IMR-90 (cell line): ENCODE measurements around the gene TENM4. TPM values are rescaled to one million over a fixed set of nuclear protein-coding genes. Genes with fewer than 3 reads are reported as not detected.

Source experiments
- ATAC-seq: fragments of 200-7000 bp; cut with Tn5 transposase; 2 replicates; pipeline ENCODE4 v1.9.1; 2020; ENCODE audit warnings: low read depth, mild to moderate bottlenecking, moderate library complexity
- BruUV-seq: library from RNA; stranded (reverse); fragments of 400-500 nt; replicated peaks from 2 replicates; lab custom pipeline; 2021; lab: Mats Ljungman, UMichigan
- CTCF ChIA-PET: fragments of 300-600 bp; formaldehyde crosslinking; extraction: SDS; loops from one replicate; lab custom pipeline; 2021; ENCODE audit warnings: antibody characterized with exemption; lab: Yijun Ruan, JAX
- POLR2A ChIA-PET: fragments of 300-600 bp; sonication (Branson Sonifier 250); formaldehyde crosslinking; loops from one replicate; lab custom pipeline; 2022; ENCODE audit warnings: antibody characterized with exemption; ENCODE audit not compliant: unreplicated experiment; lab: Charles Lee
- DNase-seq: peaks from one replicate; pipeline ENCODE4 v3.0.0; 2013
- H2AFZ ChIP-seq: replicated peaks from 2 replicates; pipeline ENCODE3; 2013; ENCODE audit warnings: low read length, mild to moderate bottlenecking; ENCODE audit not compliant: poor library complexity
- H2AK5ac ChIP-seq: 2 replicates; pipeline ENCODE4 v1.6.1; 2013; ENCODE audit warnings: low read depth, low read length, inconsistent platforms
- H2AK9ac ChIP-seq: replicated peaks from 2 replicates; pipeline ENCODE3; 2013; ENCODE audit warnings: mild to moderate bottlenecking, low read depth, low read length, moderate library complexity; ENCODE audit not compliant: poor library complexity
- H2BK120ac ChIP-seq: 2 replicates; pipeline ENCODE4 v1.6.1; 2013; ENCODE audit warnings: low read depth, low read length, inconsistent platforms
- H2BK15ac ChIP-seq: 3 replicates; pipeline ENCODE4 v1.6.1; 2013; ENCODE audit warnings: low read depth, low read length, inconsistent platforms
- H2BK20ac ChIP-seq: 2 replicates; pipeline ENCODE4 v1.6.1; 2013; ENCODE audit warnings: low read depth, mild to moderate bottlenecking, inconsistent platforms, low read length, moderate library complexity
- H2BK5ac ChIP-seq: 2 replicates; pipeline ENCODE4 v1.6.1; 2013; ENCODE audit warnings: mild to moderate bottlenecking, low read depth, low read length, inconsistent platforms; ENCODE audit not compliant: poor library complexity, severe bottlenecking
- H3K14ac ChIP-seq: replicated peaks from 2 replicates; pipeline ENCODE4 v1.6.1; 2013; ENCODE audit warnings: low read depth, low read length, inconsistent platforms
- H3K18ac ChIP-seq: 2 replicates; pipeline ENCODE4 v1.6.1; 2013; ENCODE audit warnings: low read depth, low read length, control low read depth
- H3K23ac ChIP-seq: 2 replicates; pipeline ENCODE4 v1.6.1; 2013; ENCODE audit warnings: low read depth, low read length, inconsistent platforms
- H3K27ac ChIP-seq: 2 replicates; pipeline ENCODE4 v1.5.1; 2013; ENCODE audit warnings: mild to moderate bottlenecking, control low read depth, low read length; ENCODE audit not compliant: insufficient read depth
- H3K27me3 ChIP-seq: 2 replicates; pipeline ENCODE4 v1.6.1; 2013; ENCODE audit warnings: low read length; ENCODE audit not compliant: control insufficient read depth, insufficient read depth
- H3K36me3 ChIP-seq: 2 replicates; pipeline ENCODE4 v1.6.1; 2013; ENCODE audit warnings: low read length, mixed read lengths; ENCODE audit not compliant: control insufficient read depth, insufficient read depth
- H3K4ac ChIP-seq: 2 replicates; pipeline ENCODE4 v1.6.1; 2013; ENCODE audit warnings: low read depth, low read length, inconsistent platforms
- H3K4me1 ChIP-seq: 2 replicates; pipeline ENCODE4 v1.6.1; 2013; ENCODE audit warnings: low read length, mixed read lengths; ENCODE audit not compliant: control insufficient read depth, insufficient read depth
- H3K4me2 ChIP-seq: 2 replicates; pipeline ENCODE4 v1.6.1; 2013; ENCODE audit warnings: low read depth, mild to moderate bottlenecking, control low read depth, low read length, moderate library complexity
- H3K4me3 ChIP-seq: 2 replicates; pipeline ENCODE4 v1.5.1; 2013; ENCODE audit warnings: low read depth, mild to moderate bottlenecking, control low read depth, low read length, moderate library complexity; ENCODE audit not compliant: insufficient read depth
- H3K56ac ChIP-seq: 2 replicates; pipeline ENCODE4 v1.6.1; 2013; ENCODE audit warnings: low read length, inconsistent platforms; ENCODE audit not compliant: insufficient read depth; ENCODE audit errors: extremely low read depth
- H3K79me1 ChIP-seq, 2 experiments: 2 replicates each; pipeline ENCODE4 v1.6.1; 2013; ENCODE audit warnings: low read length in 2 of 2, inconsistent platforms in 1 of 2, low read depth in 1 of 2
- H3K9ac ChIP-seq: 2 replicates; pipeline ENCODE4 v1.6.1; 2013; ENCODE audit warnings: low read depth, low read length, control low read depth
- H3K9me1 ChIP-seq: 2 replicates; pipeline ENCODE4 v1.6.1; 2013; ENCODE audit warnings: low read length, inconsistent platforms; ENCODE audit not compliant: insufficient read depth
- H3K9me3 ChIP-seq: 2 replicates; pipeline ENCODE4 v1.6.1; 2013; ENCODE audit warnings: low read length; ENCODE audit not compliant: control insufficient read depth, insufficient read depth
- H4K20me1 ChIP-seq: 2 replicates; pipeline ENCODE4 v1.6.1; 2013; ENCODE audit warnings: low read length, inconsistent platforms; ENCODE audit not compliant: insufficient read depth
- H4K5ac ChIP-seq: 2 replicates; pipeline ENCODE4 v1.6.1; 2013; ENCODE audit warnings: mild to moderate bottlenecking, low read depth, low read length, control low read depth
- H4K8ac ChIP-seq, 2 experiments: 2 replicates each; pipeline ENCODE4 v1.6.1; 2013; ENCODE audit warnings: low read depth in 2 of 2, low read length in 2 of 2, control low read depth in 1 of 2, inconsistent platforms in 1 of 2
- H4K91ac ChIP-seq: 2 replicates; pipeline ENCODE4 v1.6.1; 2013; ENCODE audit warnings: low read depth, low read length, inconsistent platforms; ENCODE audit not compliant: insufficient read depth
- CHD1 ChIP-seq: IDR thresholded peaks from 2 replicates; pipeline ENCODE4 v1.6.1; 2012; ENCODE audit warnings: low read depth, low read length, improper control_type of control experiment
- MAFK ChIP-seq: IDR thresholded peaks from 2 replicates; pipeline ENCODE4 v1.6.1; 2012; ENCODE audit warnings: low read depth, low read length, improper control_type of control experiment
- MXI1 ChIP-seq: IDR thresholded peaks from 2 replicates; pipeline ENCODE4 v1.6.1; 2012; ENCODE audit warnings: low read depth, mild to moderate bottlenecking, low read length, moderate library complexity, borderline replicate concordance
- RAD21 ChIP-seq: IDR thresholded peaks from 2 replicates; pipeline ENCODE4 v1.6.1; 2012; ENCODE audit warnings: low read length, improper control_type of control experiment
- RFX5 ChIP-seq: IDR thresholded peaks from 2 replicates; pipeline ENCODE4 v1.8.0; 2012; ENCODE audit warnings: low read depth, mild to moderate bottlenecking, low read length, moderate library complexity
- SMC3 ChIP-seq: fragments of 150-350 bp; IDR thresholded peaks from 2 replicates; pipeline ENCODE4 v1.6.1; 2016; ENCODE audit warnings: low read depth, mild to moderate bottlenecking, antibody characterized with exemption, low read length, moderate library complexity
- WGBS, 2 experiments: methylation state at CpG; one replicate each; pipeline versions ENCODE4 v1.1.5 to v1.1.7; 2013; ENCODE audit warnings: missing lambda C conversion rate in 2 of 2; ENCODE audit not compliant: insufficient read length in 1 of 2; ENCODE audit errors: extremely low coverage in 2 of 2; 5-methylcytosine and 5-hydroxymethylcytosine counted together
- dilution Hi-C: fragments of 300-500 bp; cut with HindIII; formaldehyde crosslinking; loops from one replicate; pipeline ENCODE4 v1.14.3; 2018; ENCODE audit warnings: low sequenced_read_pairs; ENCODE audit not compliant: unreplicated experiment
- in situ Hi-C: fragments of 300-500 bp; cut with MboI; formaldehyde crosslinking; loops from 3 replicates; pipeline ENCODE4 v1.14.3; 2019; ENCODE audit warnings: low sequenced_read_pairs, inconsistent platforms, mixed read lengths
- intact Hi-C: fragments of 100-400 bp; cut with micrococcal nuclease; formaldehyde crosslinking; loops from 2 replicates; pipeline ENCODE4 v1.10.0; 2022
- polyA plus RNA-seq, 3 experiments: library from polyadenylated mRNA; depleted of rRNA; stranded (reverse); fragments of >200 nt; gene quantifications; 2 replicates each; pipeline ENCODE4 v1.2.3, GENCODE V29; 2012; ENCODE audit warnings: low replicate concordance in 1 of 3
- total RNA-seq: library from RNA; depleted of rRNA; stranded (reverse); fragments of >200 nt; gene quantifications from 2 replicates; pipeline ENCODE4 v1.2.3, GENCODE V29; 2012
- TF ChIP-seq, protein P1 (sequence below): fragments of 150-350 bp; IDR thresholded peaks from 2 replicates; pipeline ENCODE4 v1.6.1; 2017; ENCODE audit warnings: mild to moderate bottlenecking, antibody characterized with exemption, low read length, low read depth

Gene TENM4
- total and polyA plus RNA-seq, 2 of the 4 experiments (the other 2 are of a cell fraction), result 7.4 to 9.0 TPM

DNA sequence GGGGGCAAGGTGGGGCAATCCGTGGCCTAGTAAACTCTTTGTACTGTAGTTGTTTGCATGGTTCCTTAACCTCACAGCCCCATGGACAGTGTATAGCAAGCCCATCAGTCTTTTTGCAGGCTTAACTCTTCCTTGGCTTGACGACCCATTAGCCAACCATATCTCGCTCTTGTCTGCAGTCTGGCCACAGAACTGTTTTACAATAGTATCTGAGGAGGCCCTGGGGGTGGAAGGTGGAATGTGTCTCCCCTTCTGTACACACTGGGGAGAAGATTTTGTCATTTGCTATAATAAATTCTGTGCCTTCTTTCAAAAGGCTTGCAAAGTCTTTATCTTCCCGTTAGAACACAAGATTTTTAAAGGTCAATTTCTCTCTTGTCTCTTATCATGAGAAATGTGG, 675.9 kb downstream of the TENM4 start:
- peaks cover 4% of the 10 kb centered on the region; the same call in 1 of the 2 replicates for H3K4me1 ChIP-seq
- H2BK5ac ChIP-seq, result no peak overlapping the region
- H3K23ac ChIP-seq, result no peak overlapping the region
- H2BK15ac ChIP-seq, result no peak overlapping the region
- in situ Hi-C loops, result no loop called here
- H3K4me3 ChIP-seq, result no peak overlapping the region
- no peak overlapping the region for H3K4ac ChIP-seq
- no peaks in the 10 kb centered on the region for H4K20me1 ChIP-seq
- H3K14ac ChIP-seq, result no peak overlapping the region
- H3K27ac ChIP-seq, result no peak overlapping the region
- CTCF ChIA-PET, result no interaction called here
- no peak for DNase-seq
- H2BK120ac ChIP-seq, result no peak overlapping the region
- H2AK5ac ChIP-seq, result no peak overlapping the region
- no peak overlapping the region for H4K5ac ChIP-seq
- no peak overlapping the region for H3K56ac ChIP-seq
- intact Hi-C loops, result no loop called here
- H3K9me1 ChIP-seq, result peaks cover 4% of the 10 kb centered on the region; the same call in 1 of the 2 replicates
- no peak overlapping the region for H3K9ac ChIP-seq
- POLR2A ChIA-PET, result interaction anchor here (0.5 kb wide), 1 partner anchor 22 kb away, joined by 3 read pairs; no protein-coding TSS in a partner anchor
- no peak overlapping the region for H3K18ac ChIP-seq
- dilution Hi-C loops, result no loop called here
- BruUV-seq, result no TSS peak
- peaks cover 3% of the 10 kb centered on the region; the same call in 1 of the 2 replicates for H3K36me3 ChIP-seq
- H3K79me1 ChIP-seq, result no peaks in the 10 kb centered on the region
- no peak overlapping the region for H4K91ac ChIP-seq
- H2BK20ac ChIP-seq, result no peak overlapping the region
- WGBS, 2 experiments, result no CpG with 5 or more reads among the region's 4 CpGs
- H2AK9ac ChIP-seq, result no peak overlapping the region
- H3K27me3 ChIP-seq, result no peaks in the 10 kb centered on the region
- H4K8ac ChIP-seq, result no peak overlapping the region
- H2AFZ ChIP-seq, result no peak overlapping the region
- no peak for ATAC-seq
- H3K4me2 ChIP-seq, result no peak overlapping the region
- TF ChIP-seq CHD1, result no peak
- TF ChIP-seq, protein P1, sequence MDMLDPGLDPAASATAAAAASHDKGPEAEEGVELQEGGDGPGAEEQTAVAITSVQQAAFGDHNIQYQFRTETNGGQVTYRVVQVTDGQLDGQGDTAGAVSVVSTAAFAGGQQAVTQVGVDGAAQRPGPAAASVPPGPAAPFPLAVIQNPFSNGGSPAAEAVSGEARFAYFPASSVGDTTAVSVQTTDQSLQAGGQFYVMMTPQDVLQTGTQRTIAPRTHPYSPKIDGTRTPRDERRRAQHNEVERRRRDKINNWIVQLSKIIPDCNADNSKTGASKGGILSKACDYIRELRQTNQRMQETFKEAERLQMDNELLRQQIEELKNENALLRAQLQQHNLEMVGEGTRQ, result no peak
- TF ChIP-seq RAD21, result no peak
- TF ChIP-seq MAFK, result no peak
- no peak for TF ChIP-seq SMC3
- no peak for TF ChIP-seq MXI1
- TF ChIP-seq RFX5, result no peak
- no peaks in the 10 kb centered on the region for H3K9me3 ChIP-seq
